CD4-positive, alpha-beta T cell treated with Interleukin-17A for 4 hours (primary cell): ENCODE results near the gene HDAC3.

Experiments
- DNase-seq: peaks from one replicate; pipeline ENCODE4 v3.0.0-alpha.2; 2020; ENCODE audit warnings: mixed read lengths

HDAC3 gene

DNA sequence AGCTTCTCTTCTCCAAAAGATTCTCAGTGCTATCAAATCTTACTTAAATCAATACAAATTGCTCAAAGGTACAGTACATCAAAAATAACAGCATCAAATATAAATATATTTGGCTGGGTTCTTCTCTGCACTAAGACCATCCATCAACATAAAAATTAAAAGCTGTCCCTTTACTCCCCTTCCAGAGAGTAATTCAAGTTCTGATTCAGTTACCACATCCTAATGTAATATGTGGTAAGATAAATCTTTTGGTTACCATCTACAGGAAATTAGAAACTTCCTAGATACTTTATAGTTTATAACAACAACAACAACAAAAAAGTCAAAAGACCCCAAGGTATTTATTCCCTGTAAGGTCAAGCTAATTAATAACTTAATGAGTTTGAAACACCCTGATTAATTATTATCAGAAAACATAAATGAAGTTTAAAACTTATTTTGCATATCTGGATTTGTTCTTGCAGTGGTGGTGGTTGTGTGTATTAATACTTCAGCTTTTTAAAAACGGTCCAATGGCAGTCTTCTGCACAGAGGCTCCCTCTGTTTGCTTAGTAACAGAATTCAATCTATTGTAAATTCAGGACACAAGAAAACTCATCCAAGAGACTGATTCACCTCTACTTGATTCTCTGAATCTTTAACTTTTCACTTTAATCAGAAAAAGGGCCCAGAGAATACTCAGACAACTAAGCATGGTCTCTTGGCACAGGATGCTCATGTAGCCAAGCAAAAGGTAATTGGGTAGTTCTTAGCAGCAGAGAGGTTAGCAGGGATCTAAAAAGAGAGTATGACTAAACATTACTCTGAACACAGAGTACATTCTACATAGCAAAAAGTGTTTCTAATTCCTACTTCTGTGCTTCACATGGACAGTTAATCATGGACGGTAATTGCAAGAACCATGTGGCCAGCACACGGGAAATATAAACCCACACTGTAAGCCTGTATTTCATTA lies 38.0 kb downstream of the HDAC3 start:
- DNase-seq: no peak

GRCh38 chr5:141597814-141598213 lies 38.8 kb downstream of the HDAC3 start:
- no peak for DNase-seq

DNA sequence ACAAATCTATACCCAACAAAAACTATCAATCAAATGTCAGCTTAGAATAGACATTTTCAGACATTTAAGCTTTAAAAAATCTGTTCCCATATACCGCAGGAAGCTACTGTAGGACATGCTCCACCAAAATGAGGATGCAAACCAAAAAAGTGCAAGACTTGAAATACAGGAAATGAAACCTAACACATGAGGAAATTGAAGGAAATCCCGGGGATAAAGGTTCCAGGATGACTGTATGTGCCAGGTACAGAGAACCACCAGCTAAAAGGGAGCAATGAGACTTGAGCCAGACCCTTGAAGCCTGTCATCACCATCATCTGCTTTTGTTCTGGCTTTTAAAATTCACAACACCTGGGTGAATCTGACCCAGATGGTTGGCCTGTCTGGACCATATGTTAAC lies 39.3 kb downstream of the HDAC3 start:
- DNase-seq: no peak

- DNase-seq: no peak
These were observed 39.8 kb downstream of the HDAC3 start for GRCh38 chr5:141596867-141597266.

DNA sequence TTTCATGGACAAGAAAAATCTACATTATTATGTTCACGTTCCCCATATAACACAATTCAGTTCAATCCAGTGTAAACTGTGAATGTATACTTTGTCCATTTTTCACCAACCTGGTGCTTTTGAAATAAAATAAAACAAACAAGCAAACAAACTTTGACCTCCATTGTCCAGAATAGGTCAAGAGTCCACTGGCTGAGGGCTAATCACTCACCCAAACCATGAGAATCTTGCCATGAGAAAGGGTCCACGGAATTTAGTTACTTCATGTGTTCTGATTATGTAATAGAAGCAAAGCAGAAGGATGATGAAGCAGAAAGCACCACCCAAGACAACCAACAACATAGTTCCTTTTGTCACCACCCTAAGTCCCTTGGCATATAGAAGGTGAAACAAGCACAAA lies 46.5 kb downstream of the HDAC3 start:
- no peak for DNase-seq

GRCh38 chr5:141586246-141586645 lies 50.4 kb downstream of the HDAC3 start:
- DNase-seq: no peak

GRCh38 chr5:141585594-141585993 lies 51.1 kb downstream of the HDAC3 start:
- no peak for DNase-seq

DNA sequence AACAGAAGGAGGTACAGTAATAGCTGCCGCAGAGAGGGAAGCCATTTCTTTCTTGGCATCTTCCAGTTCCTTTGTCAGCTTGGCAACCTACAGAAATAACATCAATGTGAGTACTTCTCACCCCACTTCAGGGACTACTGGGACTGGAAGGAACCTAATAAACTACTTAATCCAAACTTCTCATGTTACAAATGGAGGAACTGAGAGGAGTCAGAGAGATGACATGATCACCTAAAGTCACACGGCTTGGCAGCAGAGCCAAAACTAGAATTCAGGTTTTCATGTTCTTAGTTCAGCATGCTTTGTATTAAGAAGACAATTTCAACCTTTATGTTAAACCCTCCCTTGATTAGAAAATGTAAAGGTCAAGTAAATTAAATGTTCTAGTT lies 62.5 kb downstream of the HDAC3 start:
- DNase-seq: no peak

- no peak for DNase-seq
These were observed 63.0 kb downstream of the HDAC3 start for GRCh38 chr5:141573489-141574121.
